Stimulated activated CD8-positive, alpha-beta memory T cell treated with anti-CD3 and anti-CD28 coated beads, Interleukin-2, amount 100 ng/mL, for 1 hour (primary cell): ENCODE results near the gene ADGRG7.

ENCODE experiments used
- DNase-seq, 2 donors: peaks; one replicate each; pipeline ENCODE4 v3.0.0-alpha.2; 2020; ENCODE audit warnings: low read depth in 2 of 2

Gene ADGRG7

DNA sequence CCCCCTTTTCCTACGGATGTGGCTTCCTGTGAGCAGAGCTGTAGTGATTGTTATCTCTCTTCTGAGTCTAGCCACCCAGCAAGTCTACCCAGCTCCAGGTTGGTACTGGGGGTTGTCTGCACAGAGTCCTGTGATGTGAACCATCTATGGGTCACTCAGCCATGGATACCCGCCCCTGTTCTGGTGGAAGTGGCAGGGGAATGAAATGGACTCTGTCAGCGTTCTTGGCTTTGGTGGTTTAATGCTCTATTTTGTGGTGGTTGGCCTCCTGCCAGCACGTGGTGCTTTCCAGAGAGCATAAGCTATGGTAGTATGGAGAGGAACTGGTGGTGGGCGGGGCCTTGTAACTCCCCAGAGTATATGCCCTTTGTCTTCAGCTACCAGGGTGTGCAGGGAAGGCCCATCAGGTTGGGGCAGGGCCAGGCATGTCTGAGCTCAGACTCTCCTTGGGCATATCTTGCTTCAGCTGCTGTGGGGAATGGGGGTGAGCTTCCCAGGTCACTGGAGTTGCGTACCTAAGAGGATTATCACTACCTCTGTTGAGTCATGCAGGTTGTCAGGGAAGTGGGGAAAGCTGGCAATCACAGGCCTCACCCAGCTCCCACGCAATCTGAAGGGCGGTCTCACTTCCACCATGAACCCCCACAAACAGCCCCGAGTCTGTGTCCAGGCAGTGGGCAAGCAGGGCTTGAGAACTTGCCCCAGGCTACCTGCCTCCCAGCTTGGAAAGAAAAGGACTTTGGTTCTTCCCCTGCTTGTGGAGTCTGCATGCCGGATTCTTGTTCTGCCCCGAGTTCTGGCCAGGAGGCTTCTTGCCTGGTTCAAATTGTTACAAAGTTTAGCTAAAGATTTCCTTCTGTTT, 9.0 kb upstream of the ADGRG7 start:
- DNase-seq: no peak

DNA sequence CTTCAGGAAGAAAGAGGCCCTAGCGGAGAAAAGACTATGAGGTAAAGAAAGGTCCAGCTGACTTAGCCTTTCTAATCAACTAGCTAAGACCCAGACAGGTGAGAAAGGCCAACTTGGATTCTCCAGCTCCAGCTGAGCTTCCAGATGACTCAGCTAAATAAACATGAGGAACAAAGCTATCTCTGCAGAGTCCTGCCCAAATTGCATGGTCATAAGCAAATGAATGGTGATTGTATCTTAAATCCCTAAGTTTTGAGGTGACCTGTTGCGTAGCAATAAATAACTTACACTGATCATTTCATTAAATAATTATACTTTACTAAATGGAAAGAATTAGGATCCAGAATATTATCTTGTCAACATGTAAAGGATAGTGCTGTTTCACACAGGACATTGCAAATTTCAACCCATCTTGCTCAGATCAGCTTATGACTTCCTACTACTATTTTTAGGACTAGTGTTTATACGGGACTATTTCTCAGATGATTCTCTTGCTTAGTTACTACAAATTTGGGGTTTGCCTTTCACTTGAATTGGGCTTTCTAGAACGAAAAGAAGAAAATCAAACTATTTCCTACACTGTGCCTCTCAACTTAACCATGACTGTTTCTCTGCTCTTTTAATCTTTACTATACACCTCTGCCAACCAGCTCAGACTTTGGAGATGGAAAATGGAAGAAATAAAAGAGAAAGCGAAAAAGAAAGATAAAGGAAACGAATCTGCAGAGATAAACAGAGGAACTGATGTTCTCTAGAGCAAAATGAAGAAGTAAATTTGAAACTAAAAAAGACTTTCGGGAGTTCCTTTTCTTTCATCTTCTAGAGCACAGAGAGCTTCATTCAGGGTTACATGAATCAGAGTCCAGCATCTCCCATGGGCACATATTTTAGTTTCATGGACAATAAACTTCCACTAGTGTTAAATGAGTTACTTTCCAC, 6.6 kb upstream of the ADGRG7 start:
- DNase-seq: no peak

DNA sequence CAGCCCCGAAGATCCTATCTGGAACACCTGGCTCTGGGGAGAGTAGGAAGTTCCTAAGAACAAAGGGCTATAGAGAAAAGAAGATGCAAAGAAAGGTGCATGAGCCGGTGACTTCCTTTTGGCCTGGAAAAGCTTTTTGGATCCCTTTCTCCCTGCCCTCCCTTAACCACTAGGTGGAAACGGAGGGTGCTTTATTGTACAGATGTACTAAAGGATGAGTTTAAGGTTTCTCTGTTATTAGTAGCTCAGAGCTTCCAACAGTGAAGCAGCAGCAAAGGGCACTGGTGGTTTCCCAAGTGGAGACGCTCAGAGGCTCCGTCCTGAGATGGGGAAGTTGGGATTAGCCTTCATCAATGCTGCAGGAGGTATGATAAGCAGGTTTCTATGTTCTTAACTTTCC, 5.9 kb upstream of the ADGRG7 start:
- DNase-seq: no peak

DNA sequence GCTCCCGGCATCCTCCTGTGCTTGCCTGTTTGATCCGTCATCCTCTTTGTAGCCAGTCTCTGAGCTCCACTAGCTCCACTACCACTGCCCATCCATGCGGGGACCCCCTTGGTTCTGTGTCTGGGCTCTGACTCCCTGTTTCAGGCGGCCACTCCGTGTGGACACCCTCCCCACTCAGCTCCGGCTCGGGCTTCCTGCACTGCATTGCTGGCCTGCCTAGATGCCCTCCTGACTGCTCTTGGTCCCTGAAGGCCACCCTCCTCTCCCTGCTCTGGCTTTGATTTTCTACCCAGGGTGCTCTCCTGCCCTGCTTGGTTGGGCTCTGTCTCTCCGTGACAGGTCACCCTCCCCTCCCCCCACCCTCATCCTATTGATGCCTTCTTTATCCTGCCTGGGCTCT, 4.0 kb upstream of the ADGRG7 start:
- DNase-seq: no peak

DNA sequence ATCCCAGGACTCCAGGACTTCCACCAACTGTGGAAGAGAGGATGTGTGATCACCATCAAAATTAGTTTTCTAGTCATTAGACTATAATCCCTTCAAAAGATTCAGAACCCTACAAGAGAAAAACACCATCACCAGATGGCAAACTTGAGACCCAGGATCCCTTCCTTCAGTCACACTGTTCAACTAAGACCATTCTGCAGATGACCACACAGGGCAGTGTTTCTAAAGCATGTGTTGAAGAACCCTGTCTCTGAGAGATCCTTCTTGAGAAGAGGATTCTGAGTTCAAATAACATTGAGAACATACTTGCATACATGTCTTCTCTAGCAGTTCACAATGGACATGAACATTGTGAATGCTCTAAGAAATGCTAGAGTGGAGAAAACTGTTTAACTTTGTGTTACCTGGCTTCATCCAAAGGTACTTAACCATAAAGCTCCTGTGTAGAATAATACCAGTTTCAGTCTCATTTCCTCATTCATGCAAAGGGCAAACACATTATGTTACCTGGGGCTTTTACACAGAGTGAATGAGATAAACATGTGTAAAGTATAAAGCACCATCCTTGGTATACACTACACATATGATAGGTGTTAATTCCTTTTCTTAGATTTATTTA, 2.4 kb upstream of the ADGRG7 start:
- no peak for DNase-seq

DNA sequence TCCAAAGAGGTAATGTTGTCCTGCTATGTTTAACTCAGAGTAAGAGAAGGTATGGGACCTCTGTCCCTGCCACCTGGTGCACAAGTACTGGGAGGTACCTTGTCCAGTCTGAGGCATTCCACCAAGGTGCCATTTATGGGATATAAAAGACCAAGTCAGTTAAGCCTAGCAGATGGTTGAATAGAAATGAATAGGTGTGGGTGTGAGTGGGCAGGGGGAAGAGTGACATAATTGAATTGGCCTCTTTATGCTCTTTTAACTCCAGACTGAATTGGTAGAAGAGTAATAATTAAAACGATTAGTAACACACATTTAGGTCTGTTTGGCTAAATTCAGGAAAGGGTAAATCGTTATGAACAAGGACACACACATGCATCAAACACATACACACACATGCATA, 562 bp downstream of the ADGRG7 start:
- DNase-seq: no peak

DNA sequence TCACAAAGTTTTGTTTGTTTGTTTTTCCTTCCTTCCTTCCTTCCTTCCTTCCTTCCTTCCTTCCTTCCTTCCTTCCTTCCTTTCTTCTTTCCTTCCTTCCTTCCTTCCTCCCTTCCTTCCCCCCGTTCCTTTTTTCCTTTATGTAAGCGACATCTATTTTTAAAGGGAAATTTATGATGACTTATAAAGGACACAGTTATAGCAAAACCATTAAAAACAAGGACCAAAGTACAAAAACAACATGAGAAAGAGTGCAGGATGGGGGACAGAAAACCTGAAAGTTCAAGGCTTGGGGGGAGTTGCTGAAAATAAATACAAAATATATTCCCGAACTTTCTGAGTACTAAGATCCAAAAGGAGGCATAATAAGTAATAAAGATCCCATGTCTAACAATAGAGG, 1.8 kb downstream of the ADGRG7 start:
- DNase-seq: no peak

DNA sequence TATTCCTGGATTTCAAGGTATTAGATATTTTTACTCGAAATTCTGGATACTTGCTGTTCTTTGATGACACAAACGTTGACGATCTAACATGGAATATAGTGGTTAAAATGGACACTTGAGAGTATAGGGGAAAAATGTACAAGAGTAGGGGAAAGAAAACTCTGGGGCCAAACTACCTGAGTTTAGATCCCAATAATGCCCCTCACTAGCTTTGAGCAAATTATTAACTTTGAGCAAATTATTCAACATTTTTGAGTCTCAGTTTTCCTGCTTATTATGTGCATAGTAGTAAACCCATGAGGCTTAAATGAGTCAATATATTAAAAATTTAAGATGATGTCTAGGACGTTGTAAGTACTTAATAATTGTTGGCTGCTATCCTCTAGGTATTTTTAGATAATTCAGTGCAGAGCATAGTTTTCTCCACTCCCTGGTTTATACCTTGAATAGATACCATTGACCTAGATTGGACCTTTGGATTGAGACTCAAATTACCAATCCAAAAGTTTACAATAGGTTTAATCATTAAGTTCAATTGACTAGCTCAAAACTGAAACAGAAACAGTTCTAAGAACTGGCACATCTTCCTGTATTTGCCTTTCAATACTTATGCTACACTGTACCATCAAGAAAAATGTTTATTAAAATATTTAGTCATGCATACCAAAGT, 4.5 kb downstream of the ADGRG7 start:
- no peak for DNase-seq

DNA sequence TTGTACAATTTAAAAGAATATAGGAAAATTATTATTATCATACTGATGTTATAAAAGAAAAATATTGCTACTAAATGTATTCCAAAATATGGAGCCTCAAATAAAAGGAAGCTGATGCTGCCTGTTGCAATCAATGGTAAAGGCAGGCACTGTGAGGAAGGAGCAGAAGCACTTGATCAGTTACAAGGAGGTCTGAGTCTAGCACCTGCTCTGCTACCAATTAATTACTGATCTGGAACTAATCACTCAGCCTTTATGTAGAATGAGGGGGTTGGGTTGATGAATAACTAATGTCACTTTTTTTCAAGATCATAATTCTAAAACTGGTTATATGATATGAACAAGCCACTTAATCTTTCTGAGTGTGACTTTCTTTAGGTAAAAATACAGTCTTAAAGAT, 5.5 kb downstream of the ADGRG7 start:
- no peak for DNase-seq

DNA sequence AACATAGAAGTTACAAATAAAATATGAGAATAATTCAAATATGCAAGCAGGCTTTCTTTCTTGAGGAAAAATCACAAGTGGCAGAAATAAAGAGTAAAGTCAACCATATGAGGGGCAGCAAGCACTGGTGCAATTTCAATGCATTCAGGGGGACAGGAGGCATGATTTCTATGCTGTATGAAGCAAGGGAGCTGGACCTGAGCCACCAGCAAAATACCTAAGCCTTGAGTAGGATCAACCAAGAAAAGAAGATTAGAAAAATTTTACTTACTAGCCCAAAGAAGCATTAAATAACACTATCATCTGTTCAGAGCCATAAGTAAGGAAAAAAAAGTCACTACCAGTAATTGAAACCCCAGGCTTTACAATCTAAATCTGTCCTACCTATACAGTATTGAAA, 6.3 kb downstream of the ADGRG7 start:
- no peak for DNase-seq

DNA sequence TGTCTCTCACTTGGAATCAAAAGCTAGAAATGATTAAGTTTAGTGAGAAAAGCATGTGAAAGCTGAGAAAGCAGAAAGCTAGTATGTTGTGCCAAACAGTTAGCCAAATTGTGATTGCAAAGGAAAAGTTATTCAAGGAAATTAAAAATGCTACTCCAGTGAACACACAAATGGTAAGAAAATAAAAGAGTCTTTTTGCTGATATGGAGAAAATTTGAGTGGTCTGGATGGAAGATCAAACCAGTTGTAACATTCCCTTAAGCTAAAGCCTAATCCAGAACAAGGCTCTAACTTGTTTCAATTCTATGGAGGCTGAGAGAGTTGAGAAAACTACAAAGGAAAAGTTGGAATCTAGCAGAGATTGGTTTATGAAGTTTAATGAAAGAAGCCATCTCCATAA, 11.8 kb downstream of the ADGRG7 start:
- DNase-seq: no peak

DNA sequence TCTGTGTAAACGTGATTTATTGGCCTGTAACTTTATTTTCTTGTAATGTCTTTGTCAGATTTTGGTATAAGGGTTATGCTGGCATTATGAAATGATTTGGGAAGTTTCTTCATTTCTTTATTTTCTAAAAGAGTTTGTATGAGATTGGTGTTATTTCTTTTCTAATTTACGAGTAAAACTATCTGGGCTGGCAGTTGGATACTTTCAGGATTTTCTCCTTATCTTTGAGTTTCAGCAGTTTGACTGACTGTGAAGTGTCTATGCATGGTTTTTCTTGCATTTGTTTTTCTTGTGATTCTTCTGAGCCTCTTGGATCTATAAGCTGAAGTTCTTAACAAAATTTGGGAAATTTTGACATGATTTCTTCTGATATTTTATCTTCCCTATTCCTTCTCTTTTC, 18.1 kb downstream of the ADGRG7 start:
- DNase-seq: no peak

DNA sequence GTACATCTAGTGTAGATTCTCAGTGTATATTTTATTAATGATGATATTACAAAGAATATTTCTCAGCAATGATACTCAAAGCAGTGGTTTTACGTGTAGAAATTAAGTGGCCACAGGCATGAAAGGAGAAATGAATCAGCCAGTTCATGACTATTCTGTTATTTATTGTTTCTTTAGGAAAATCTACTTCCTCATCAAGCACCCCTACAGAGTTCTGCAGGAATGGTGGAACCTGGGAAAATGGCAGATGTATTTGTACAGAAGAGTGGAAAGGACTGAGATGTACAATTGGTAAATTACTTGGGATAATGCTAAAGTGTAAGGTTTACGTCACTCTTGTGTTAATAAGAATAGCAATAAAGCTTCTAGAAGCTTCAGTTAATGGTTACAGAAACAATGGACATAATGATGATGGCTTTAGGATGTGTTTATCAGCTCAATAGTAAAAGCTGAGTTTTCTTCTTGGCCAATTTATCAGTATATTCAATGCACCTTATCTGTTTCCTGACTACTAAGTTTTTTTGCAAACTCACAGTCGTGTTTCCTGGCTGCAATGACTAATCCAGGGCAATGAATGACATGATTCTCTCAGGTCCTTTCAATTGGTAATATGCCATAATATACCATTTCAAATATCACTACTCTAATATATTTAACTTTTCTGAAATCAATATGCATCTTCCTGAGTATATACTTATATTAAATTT, 20.2 kb downstream of the ADGRG7 start:
- no peak for DNase-seq

DNA sequence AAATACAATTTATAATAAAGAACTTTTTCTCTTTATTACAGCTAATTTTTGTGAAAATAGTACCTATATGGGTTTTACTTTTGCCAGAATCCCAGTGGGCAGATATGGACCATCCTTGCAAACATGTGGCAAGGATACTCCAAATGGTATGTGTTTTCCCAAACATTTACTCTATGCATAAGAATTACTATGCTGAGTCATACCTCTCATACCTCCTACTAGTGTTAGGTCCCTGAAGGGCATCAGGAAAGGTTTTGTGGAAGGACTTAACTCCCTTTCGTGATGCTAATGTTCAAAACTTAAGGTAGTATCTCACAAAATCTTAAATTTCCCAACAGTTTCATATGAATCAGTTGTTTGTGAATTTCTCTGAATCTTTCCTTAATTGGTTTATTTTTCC, 21.3 kb downstream of the ADGRG7 start:
- no peak for DNase-seq

DNA sequence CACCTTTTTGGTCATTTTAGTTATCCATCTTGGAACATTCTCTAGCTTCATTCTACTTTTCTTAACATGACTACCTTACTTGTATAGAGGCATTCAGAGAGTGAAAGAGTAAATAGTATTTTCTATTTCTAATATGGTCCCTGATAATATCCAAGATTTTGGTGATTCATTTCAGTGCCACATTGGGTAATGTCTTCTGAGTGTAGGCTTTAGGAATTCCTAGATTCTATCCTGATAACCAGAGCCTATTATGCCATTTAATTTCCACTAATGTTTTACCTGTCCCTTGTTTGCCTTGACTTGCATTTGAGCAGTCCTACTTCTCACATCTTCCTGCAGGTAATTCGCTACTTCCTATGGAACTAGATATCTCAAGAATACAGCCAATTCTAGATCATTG, 21.8 kb downstream of the ADGRG7 start:
- DNase-seq: no peak

DNA sequence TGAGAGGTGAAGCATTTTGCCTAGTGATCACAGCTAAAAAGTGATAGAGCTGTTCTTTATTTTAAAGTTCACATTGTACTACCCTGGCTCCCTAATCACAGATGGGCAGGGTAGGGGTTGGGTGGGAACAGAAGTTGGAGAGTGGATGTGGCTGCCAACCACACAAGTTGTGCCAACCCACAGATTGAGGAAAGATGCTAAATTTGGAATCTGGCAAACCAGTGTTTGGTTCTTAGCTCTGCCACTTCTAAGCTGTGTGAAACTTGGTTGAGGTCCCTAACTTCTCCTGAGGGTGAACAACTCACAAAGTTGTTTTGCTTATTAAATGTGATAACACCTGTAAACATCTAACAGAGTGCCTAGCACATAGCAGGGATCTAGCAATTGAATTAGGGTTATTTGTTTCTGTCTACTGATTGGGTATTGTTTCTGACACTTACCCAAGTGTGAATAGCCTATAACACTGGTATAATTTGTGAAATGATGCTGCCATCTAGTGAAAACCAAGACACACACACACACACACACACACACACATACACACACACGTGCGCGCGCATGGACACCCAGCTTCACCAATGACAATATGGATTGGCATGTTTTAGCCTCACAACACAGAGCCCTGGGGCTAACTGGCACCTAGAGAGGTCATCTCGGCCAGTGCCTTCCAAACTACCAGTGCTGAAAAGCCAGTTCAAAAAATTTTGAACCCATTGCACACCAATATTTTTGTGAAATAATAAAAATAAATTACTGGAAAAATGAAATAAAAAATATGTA, 25.3 kb downstream of the ADGRG7 start:
- no peak for DNase-seq

DNA sequence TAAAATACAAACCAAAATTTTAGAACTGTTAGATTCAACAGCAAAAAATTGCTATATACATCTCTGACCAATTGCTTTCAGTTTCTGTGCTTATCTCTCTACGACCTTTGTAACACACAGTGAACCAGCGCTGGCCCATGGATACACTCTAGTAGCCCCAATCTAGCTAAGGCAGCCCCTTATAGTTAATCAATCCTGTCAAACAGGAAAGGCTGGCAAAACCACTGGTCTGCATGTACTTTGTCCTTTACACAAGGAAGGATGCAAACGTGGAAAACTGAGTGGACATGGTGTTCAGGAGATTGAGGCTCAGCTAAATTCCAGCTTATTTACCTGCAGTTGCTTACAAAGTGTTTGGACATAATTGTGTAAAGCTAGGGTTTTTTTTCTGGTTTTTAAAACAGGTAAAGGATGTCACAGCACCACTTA, 25.9 kb downstream of the ADGRG7 start:
- DNase-seq: no peak

DNA sequence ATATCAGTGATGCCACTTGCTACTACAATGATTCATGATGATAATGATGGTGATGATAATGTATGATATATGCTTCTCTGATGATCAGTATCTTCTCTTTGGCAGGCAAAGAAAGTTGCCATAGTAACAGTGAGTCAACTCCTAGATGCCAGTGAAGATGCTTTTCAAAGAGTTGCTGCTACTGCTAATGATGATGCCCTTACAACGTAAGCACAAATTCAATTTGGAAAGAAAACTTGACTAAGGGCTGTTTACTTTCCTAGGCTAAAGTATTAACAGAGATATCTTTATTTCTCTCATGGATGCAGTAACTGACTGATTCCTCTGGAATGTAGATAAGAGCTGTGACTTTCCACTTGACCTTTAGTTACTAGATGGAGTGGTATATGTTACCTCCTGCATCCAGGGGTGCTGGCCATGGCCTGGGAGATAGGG, 27.8 kb downstream of the ADGRG7 start:
- no peak for DNase-seq

DNA sequence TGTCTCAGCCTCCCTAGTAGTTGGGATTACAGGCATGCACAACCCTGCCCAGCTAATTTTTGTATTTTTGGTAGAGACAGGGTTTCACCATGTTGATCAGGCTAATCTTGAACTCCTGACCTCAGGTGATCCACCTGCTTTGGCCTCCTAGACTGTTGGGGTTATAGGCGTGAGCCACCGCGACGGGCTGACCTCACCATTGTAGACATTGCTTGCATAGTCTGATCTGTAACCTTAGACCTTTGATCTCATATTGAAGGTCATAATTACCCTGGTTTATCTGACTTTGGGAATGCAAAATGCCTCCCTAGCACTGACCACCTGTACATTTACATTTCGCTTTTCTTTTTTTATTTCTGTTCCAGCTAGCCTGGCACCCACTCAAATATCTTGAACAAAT, 31.2 kb downstream of the ADGRG7 start:
- DNase-seq: no peak

DNA sequence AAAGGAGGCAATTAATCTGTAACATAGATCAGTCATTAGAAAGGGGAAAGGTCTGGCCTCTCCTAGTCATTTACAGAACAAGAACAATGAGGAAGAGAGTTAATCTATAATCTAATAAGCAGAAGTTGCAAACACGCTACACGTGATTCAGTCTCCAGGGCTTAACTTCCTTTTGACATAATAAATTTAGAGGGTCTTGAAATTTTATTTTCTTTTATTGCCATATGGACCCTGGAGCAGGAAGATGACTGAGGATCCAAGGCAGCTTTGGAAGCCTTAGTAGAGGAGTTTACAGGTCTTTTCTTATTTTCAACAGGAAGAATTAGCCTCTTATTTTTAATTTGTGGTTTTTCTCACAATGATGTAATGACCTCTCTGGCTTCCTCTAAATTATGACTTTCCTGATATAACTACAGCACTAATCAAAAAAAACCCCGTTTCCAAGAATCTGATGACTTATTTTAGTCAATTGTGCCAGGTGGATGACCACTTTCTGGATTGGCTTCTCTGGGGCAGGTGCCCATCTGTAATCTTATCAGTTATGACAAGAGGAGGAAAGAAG, 32.2 kb downstream of the ADGRG7 start:
- DNase-seq: no peak
